HTR-8/SVneo (cell line): ENCODE measurements around the gene COLEC11.
A peak's percentile ranks its signal among the peaks of the same experiment; 100 is the strongest.
"Not testable (repeated sequence)": the region's sequence is repeated elsewhere in the genome, so short reads cannot be mapped to it uniquely, and the experiment has no call there.

Source experiments
- DNase-seq: peaks from one replicate; pipeline ENCODE4 v3.0.0; 2011; ENCODE audit warnings: low spot score, mixed read lengths; ENCODE audit not compliant: insufficient read length
- FAIRE-seq: peaks from 2 replicates; lab custom pipeline; 2011; peaks lifted over from hg19 to GRCh38; lab: Jason Lieb, UNC

The COLEC11 gene

DNA sequence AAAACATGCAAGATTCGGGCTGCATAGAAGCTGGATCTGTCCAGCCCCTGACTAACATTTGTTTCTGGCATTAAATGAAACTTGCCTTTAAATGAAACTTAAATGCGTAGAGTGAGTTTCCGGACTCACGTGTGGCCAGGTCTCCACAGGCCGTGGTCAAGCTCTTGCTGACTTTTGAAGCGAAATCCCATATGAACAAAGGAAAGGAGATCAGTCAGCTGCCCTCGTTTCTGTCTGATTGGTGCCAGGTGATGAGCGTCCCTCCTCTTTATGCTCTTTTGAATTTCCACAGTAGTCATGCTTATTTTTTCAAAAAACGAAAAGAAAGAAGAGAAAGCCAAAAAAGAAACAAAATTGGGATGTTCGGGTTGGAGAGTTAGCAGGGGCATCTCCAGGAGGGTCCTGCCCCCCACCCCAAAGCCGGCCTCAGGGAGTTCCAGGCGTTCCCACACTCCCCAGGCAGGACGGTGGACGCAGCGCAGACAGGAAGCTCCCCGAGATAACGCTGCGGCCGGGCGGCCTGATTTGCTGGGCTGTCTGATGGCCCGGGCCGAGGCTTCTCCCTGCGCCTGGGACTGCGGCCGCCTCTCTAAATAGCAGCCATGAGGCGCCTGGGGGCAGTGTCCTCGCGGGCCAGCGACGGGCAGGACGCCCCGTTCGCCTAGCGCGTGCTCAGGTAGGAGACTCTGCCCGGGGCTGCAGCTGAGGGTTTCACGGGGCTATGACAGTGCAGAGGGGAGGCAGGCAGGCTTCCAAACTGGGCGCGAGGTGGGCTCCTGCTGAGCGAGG, at the start of gene COLEC11:
TSS of gene COLEC11 (plus strand) at position 620 of the 789 bp plus-strand sequence. CDS start 9,229 bp downstream, outside the sequence.
- DNase-seq (no peak), FAIRE-seq (no peak)

DNA sequence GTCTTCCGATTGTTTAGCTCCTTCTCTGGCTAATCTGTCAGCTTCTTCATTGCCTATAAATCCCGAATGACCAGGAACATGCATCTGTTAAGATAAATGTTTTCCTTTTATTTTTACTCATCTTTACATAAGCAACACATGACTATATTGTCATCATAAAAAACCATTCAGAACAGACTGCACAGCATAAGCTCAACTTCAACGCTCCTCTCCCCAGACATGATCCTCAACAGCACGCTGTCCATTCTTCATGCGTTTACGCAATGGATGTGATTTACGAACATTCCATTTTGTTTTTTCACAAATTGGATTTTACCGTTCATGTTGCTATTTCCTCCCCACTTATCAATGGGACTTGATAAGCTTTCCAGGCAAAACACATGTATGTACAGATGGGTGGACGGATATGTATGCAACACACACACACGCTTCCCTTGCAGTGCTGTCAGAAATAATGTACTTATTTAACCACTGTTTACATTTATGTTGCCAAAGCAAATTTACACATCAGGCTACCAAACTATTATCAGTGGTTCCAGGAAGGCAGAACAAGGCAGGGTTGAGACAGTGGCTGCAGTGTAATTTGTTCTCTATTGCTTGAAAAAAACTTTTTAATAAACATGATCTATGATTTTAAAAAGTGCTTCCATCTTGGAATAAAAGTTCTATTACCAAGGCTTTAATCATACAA, 49.0 kb upstream of the COLEC11 start:
- DNase-seq (no peak), FAIRE-seq (peak; percentile 42)

DNA sequence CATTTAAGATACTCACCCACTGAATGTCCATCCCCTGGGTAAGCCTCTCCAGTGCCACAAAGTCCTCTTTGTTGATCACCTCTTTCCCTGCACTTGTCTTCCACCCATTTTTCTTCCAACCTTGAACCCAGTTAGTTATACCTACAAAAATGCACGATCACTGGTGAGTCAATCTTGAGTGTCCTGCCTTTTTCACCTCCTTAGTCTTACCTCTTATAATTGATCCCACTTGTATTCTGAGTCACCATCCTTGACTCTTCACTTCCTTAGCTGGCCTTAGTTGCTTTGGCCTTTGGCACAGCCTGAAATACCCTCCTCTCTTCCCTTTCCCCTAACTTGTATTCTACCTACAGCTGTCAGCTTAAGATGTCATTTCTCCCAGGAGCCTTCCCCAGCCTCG, 47.0 kb upstream of the COLEC11 start:
- DNase-seq (no peak), FAIRE-seq (no peak)

GRCh38 chr2:3553946-3554345, 41.0 kb upstream of the COLEC11 start:
- no peak for FAIRE-seq
- no peak for DNase-seq

DNA sequence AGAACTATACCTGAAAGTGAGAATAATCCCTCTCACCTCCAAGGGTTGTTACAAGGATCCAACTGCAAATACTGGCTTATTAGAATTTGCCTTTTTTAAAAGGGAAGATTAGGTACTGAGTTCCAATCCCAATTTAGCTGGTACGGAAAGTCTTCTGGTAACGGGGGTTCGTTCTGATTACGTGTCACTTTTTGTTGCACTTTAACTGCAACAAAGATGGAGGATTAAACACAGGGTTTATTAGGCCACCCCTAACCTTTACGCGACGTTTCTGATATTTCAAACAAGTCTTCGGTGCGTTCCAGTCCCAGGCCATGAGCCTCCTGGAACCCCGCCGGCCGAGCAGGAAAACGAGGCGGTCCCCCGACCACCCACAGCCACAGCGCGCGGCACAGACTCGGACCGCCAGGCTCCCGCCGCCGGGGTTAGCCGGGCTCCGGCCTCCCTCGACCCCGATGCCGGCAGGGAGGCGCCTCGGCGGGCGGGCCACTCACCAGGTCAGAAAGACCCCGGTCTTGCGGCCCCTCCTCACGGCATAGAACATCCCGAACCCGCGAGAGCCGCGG, 37.2 kb upstream of the COLEC11 start:
- DNase-seq, result no peak
- no peak for FAIRE-seq

GRCh38 chr2:3558205-3559014, 36.5 kb upstream of the COLEC11 start, which contains the start of gene RNASEH1:
Gene RNASEH1 (minus strand): TSS chr2:3558333. CDS start chr2:3558260, 73 bp downstream.
- DNase-seq, result peak; percentile 99
- FAIRE-seq, result peak; percentile 95

- FAIRE-seq, result no peak
- DNase-seq, result no peak
Measured at GRCh38 chr2:3563521-3563976, 31.4 kb upstream of the COLEC11 start.

DNA sequence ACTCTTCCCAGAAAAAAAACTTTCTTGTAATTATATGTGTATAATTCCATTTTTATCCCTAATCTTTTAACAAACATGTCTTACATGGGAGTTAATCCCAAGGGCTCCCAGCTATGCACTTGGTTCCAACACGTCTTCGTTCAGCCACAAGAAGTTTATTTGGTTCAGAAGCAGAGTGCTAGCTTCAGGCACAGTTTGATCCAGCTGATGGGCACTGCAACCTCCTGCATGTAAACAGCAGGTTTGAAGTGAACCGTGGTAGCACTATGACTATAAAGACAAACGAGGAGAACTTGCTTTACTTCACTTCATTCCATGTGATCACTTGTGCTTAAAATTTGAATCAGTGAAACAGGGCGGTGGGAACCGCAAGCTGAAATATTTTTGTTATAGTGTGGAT, 29.8 kb upstream of the COLEC11 start:
- DNase-seq (no peak), FAIRE-seq (no peak)

DNA sequence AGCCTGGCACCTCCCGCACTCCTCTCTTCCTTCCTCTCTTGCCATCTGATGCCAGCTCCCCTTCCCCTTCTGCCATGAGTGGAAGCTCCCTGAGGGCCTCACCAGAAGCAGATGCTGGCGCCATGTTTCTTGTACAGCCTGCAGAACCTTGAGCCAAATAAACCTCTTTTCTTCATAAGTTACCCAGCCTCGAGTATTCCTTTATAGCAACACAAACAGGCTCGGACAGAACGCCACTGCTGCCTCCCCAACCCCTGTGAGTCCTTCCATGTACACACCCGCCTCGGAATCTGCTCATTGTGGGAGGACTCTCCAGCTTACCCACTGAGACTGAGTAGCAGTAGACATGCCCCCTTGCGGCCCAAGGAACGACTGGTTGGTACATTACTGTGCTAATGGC, 28.1 kb upstream of the COLEC11 start:
- DNase-seq, result no peak
- no peak for FAIRE-seq

GRCh38 chr2:3569656-3570055, 25.3 kb upstream of the COLEC11 start:
- not testable (repeated sequence) for DNase-seq, FAIRE-seq

- DNase-seq (peak; percentile 55), FAIRE-seq (no peak)
Measured at GRCh38 chr2:3571284-3571683, 23.6 kb upstream of the COLEC11 start.

GRCh38 chr2:3572620-3573019, 22.3 kb upstream of the COLEC11 start:
- no peak for FAIRE-seq
- no peak for DNase-seq

GRCh38 chr2:3574155-3574554, 20.8 kb upstream of the COLEC11 start:
- DNase-seq (no peak), FAIRE-seq (no peak)

DNA sequence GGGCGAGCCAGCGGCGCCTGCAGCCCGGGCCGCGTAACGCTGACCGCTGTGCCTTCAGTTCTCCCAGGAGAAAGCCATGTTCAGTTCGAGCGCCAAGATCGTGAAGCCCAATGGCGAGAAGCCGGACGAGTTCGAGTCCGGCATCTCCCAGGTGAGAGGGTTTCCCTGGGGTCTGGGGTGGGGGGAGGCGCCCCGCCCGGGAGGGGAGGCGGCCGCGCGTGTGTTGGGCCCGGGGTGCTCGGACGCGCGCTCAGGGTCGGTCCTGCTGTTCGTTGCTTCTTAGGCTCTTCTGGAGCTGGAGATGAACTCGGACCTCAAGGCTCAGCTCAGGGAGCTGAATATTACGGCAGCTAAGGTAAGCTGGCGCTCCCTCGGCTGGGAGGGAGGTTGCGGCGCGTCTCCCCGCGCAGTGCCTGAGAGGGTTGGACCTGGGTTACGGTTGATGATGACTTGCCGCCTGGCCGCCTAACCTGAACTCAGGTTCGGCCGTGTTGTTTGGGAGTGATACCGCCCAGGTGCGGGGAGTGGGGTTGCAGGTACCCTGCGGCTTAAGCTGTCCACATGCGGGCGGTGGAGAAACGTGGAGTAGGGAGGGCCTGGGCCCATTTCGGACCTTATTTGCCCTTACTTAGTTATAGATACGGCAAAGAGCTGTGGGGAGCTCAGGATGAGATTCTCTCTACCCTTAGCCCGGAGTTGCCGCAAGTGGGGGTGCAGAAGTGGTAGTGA, 19.2 kb upstream of the COLEC11 start:
- FAIRE-seq, result no peak
- no peak for DNase-seq

GRCh38 chr2:3576263-3576630, 18.7 kb upstream of the COLEC11 start:
- DNase-seq, FAIRE-seq: not testable (repeated sequence)

DNA sequence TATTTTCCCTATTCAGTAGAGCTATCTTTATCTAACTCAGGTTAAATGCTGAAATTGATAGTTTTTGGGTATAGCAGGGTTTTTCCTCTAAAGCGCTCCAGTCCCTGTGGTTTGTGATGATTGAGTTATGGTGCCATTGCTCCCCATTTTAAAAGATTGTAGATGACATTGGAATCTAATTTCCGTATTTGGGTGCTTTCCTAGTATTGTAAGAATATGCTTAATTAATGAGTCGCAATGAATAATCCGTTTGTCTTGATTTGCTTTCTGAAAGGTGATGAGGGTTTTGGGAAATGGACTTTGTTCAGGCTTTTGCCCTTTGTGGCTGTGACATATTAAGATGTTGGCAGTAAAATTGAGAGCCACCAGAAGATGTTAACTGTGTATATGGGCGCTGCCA, 15.9 kb upstream of the COLEC11 start:
- no peak for DNase-seq
- FAIRE-seq, result no peak

GRCh38 chr2:3580449-3580848, 14.5 kb upstream of the COLEC11 start:
- DNase-seq (no peak), FAIRE-seq (no peak)

- DNase-seq (no peak), FAIRE-seq (no peak)
Measured at GRCh38 chr2:3581367-3582262, 13.3 kb upstream of the COLEC11 start.

GRCh38 chr2:3584076-3584475, 10.8 kb upstream of the COLEC11 start:
- FAIRE-seq, result no peak

More at GRCh38 chr2:3584076-3584475, 10.8 kb upstream of the COLEC11 start:
- DNase-seq, result no peak
